BJ (cell line): ENCODE results near the gene CACNA1E. TPM values are rescaled to one million over a fixed set of nuclear protein-coding genes. Genes with fewer than 3 reads are reported as not detected.

ENCODE experiments used
- CTCF ChIA-PET: fragments of 350-600 bp; formaldehyde crosslinking; extraction: SDS; loops from one replicate; lab custom pipeline; 2021; ENCODE audit warnings: antibody characterized with exemption, inconsistent platforms; lab: Yijun Ruan, JAX
- POLR2A ChIA-PET: fragments of 300-600 bp; sonication (Branson Sonifier 250); formaldehyde crosslinking; extraction: SDS; loops from one replicate; lab custom pipeline; 2021; ENCODE audit warnings: antibody characterized with exemption; lab: Charles Lee
- DNase-seq: peaks from one replicate; pipeline ENCODE4 v3.0.0-alpha.2; 2011; ENCODE audit warnings: low read depth
- H3K27me3 ChIP-seq: 2 replicates; pipeline ENCODE4 v1.6.0; 2011; ENCODE audit warnings: low read length; ENCODE audit not compliant: control insufficient read depth, insufficient read depth
- H3K36me3 ChIP-seq: 2 replicates; pipeline ENCODE4 v1.5.1; 2011; ENCODE audit warnings: low read length; ENCODE audit not compliant: control insufficient read depth, insufficient read depth
- H3K4me3 ChIP-seq: 2 replicates; pipeline ENCODE4 v1.5.1; 2011; ENCODE audit warnings: low read depth, mild to moderate bottlenecking, control low read depth, low read length
- CTCF ChIP-seq: IDR thresholded peaks from 2 replicates; pipeline ENCODE4 v1.5.1; 2011; ENCODE audit warnings: low read depth, mild to moderate bottlenecking, control low read depth, inconsistent platforms, low read length, moderate library complexity; ENCODE audit not compliant: insufficient read depth
- polyA plus RNA-seq: library from polyadenylated mRNA; depleted of rRNA; stranded (reverse); fragments of >200 nt; gene quantifications from 2 replicates; pipeline ENCODE4 v1.2.3, GENCODE V29; 2011

Gene CACNA1E
- polyA plus RNA-seq, 1 experiment = not detected

DNA sequence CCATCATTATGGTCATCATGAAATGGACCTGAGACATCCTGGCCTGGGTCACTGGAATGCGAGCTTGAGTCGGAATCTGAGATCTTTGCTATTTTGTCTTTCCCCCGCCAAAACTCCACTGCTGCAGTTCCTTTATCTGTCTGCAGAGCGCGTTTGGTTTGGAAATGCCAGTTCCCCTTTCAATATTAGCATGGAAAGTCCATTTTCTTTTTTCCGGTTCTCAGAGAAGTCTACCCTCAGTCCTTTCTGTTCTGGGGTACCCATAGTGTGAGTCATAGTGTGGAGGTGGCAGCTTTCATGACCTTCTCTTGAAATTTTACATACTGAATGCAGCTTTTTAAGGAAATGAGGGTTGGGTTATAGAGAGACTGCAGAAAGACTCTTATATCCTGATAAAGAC, 14.6 kb downstream of the CACNA1E start:
- ChIA-PET POLR2A (no interaction called here), CTCF (no interaction called here)
- Histone ChIP-seq H3K27me3 (no peaks in the 10 kb centered on the region), H3K36me3 (no peaks in the 10 kb centered on the region), H3K4me3 (no peak overlapping the region)
- TF ChIP-seq CTCF = no peak
- no peak for DNase-seq

DNA sequence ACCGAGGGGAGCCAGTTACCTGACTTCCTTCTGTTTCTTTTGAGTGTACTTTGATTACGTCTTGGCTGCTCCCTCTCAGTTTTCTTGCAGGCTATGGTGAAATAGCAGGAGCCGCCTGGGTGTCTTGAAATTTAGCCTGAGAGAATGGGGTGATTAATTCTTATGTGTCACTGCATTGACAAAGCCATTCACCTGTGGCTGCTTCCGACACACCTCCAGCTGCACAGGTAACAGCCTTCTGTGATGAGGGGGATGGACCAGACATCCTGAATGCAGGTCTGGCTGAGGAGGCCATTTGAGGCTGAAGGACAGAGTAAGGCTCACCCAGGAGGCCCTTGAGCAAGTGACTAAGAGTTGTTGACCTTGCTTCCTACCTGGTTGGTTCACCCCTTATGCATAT, 16.5 kb downstream of the CACNA1E start:
- H3K4me3 ChIP-seq = no peak overlapping the region
- TF ChIP-seq CTCF = no peak
- ChIA-PET POLR2A (no interaction called here), CTCF (no interaction called here)
- DNase-seq = no peak
- no peaks in the 10 kb centered on the region for H3K27me3 ChIP-seq
- no peaks in the 10 kb centered on the region for H3K36me3 ChIP-seq

- ChIA-PET POLR2A (no interaction called here), CTCF (no interaction called here)
Measured at GRCh38 chr1:181500636-181501035, 17.3 kb downstream of the CACNA1E start.

GRCh38 chr1:181501612-181502011, 18.3 kb downstream of the CACNA1E start:
- TF ChIP-seq CTCF = no peak
- DNase-seq = no peak
- CTCF ChIA-PET = no interaction called here
- POLR2A ChIA-PET = no interaction called here
- Histone ChIP-seq H3K4me3 (no peak overlapping the region), H3K27me3 (no peaks in the 10 kb centered on the region), H3K36me3 (no peaks in the 10 kb centered on the region)

More at GRCh38 chr1:181500636-181501035, 17.3 kb downstream of the CACNA1E start:
- Histone ChIP-seq H3K36me3 (no peaks in the 10 kb centered on the region), H3K27me3 (no peaks in the 10 kb centered on the region), H3K4me3 (no peak overlapping the region)
- no peak for DNase-seq
- no peak for TF ChIP-seq CTCF

DNA sequence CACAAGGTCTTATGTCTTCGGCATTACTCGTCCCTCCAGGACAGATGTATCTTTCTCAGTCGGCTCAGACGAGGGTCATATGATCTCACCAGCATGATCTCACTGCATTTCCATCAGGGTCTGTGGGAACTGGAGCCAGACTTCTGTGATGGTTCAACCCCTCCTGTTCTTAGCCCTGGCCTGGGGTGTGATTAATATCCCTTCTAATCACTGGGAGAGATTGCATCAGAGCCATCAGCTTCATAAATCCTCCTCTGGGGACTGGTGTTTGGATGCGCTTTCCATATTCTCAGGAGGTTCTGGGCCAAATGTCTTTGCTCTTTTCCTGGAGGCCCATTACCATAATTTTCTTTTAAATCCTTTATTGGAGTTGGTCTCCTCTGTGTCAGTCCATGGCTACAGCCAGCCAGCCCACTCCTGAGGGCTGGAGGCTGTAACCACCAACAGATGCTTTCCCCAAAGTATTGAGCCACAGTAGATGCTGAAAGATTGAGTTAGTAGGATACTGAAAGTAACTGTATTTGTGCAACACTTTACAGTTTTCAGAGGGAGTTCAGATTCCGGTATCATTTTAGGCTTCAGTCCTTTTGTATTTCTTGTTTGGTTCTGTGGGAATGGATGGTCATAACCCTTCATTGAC, 20.0 kb downstream of the CACNA1E start:
- no peak for TF ChIP-seq CTCF
- ChIA-PET POLR2A (no interaction called here), CTCF (no interaction called here)
- Histone ChIP-seq H3K27me3 (no peaks in the 10 kb centered on the region), H3K4me3 (no peak overlapping the region), H3K36me3 (no peaks in the 10 kb centered on the region)
- DNase-seq = no peak
